Skeletal muscle satellite cell (primary cell): ENCODE measurements around the gene TM9SF4.

ENCODE experiments used
- H3K27me3 ChIP-seq: 2 replicates; pipeline ENCODE4 v1.7.0; 2013; ENCODE audit warnings: low read length; ENCODE audit not compliant: control insufficient read depth, insufficient read depth
- H3K36me3 ChIP-seq: 2 replicates; pipeline ENCODE4 v1.7.0; 2013; ENCODE audit warnings: mild to moderate bottlenecking, control low read depth, low read length; ENCODE audit not compliant: insufficient read depth
- H3K4me1 ChIP-seq: 2 replicates; pipeline ENCODE4 v1.7.0; 2013; ENCODE audit warnings: low read length; ENCODE audit not compliant: control insufficient read depth, insufficient read depth
- H3K4me2 ChIP-seq: 2 replicates; pipeline ENCODE4 v1.7.0; 2013; ENCODE audit warnings: mild to moderate bottlenecking, low read length
- H3K4me3 ChIP-seq: 2 replicates; pipeline ENCODE4 v1.7.0; 2013; ENCODE audit warnings: low read length
- H3K9ac ChIP-seq: 2 replicates; pipeline ENCODE4 v1.7.0; 2013; ENCODE audit warnings: mild to moderate bottlenecking, low read depth, low read length, moderate library complexity
- H3K9me3 ChIP-seq: replicated peaks from 2 replicates; pipeline ENCODE4 v1.7.0; 2013; ENCODE audit warnings: mild to moderate bottlenecking, control low read depth, low read length

The TM9SF4 gene

GRCh38 chr20:32216179-32217142, 106.9 kb downstream of the TM9SF4 start:
- Histone ChIP-seq H3K4me1 (no peaks in the 10 kb centered on the region), H3K9ac (no peak overlapping the region), H3K36me3 (peaks cover 62% of the 10 kb centered on the region), H3K9me3 (no peaks in the 10 kb centered on the region), H3K4me2 (no peak overlapping the region), H3K27me3 (no peaks in the 10 kb centered on the region), H3K4me3 (no peak overlapping the region)
